GM18505 (cell line): Measurements from ENCODE around the gene RFPL3.

Experiments
- ATAC-seq: cut with Tn5 transposase; IDR thresholded peaks from one replicate; pipeline ENCODE4 v1.9.1; 2021; ENCODE audit not compliant: unreplicated experiment
- POLR2A ChIP-seq: IDR thresholded peaks from 4 replicates; pipeline ENCODE4 v1.6.1; 2011; ENCODE audit warnings: borderline replicate concordance; ENCODE audit not compliant: insufficient read depth, insufficient read length; ENCODE audit errors: extremely low read depth

RFPL3 gene

DNA sequence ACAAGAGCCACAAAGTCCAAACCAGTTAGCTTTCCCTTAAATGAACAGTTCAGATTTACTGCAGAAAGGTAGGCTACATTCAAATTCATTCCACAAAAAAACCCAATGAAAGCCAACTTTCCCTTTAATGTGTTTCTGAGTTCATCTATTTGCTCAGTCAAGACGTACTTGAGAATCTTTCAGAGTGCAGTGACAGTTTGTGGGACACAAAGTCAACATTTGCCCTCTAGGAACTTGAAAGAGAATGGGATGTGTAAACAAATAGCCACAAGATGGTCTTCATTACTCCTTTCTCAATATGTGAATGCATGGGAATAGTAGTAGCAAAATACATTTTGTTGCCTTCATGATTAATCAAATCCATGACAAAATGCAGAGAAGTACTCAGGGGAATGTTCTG, 38.6 kb downstream of the RFPL3 start:
- TF ChIP-seq POLR2A = no peak
- no peak for ATAC-seq

DNA sequence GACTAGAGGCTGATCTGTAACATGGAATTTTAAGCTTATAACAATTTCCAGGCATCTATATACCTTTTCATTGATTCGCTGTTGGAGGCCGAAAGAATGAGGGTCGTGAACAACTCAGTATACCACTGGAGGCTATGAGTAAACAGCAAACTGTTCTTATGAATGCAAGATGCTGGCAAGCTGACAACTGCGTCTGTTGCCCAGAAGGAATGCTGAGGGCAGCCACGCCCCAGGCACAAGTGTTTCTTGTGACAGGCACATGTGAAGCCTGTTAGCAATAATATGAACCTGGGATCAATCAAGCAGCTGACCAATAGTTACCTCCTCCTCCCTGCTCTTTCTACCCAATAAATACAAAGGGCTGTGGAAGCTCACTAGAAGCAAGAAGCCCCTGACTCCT, 39.1 kb downstream of the RFPL3 start:
- no peak for ATAC-seq
- TF ChIP-seq POLR2A = no peak

DNA sequence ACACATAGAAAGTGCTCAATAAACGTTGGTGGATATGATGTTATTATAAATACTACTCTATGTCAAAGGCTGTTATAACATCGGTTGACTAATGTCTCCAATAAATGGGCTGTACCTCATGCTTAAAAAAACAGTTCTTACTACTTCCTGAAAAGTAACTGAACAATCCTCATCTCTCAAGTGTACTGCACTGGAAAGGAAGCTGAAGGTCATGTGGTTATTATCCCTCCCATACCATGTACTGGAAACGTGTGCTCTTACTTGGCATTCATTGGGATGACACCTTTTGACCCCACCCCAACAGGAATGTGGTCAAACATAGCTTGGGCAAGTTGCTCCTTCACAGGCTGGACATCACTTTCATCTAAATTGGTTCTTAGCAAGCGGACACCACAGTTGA, 43.8 kb downstream of the RFPL3 start:
- ATAC-seq = no peak
- no peak for TF ChIP-seq POLR2A

DNA sequence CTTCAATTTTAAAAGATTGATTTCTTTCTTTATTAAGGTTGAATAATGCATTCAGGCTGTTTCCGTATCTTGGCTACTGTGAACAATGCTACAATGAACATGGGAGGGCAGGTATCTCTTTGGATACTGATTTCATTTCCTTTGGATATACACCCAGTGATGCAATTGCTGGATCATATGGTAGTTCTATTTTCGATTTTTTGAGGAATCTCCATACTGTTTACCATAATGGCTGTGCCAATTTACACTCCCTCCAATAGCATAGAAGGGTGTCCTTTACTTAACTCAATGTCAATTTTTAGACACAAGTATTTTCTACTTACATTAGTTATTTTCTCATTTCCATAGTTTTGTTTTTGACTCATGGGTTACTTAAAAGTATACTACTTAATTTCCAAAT, 46.4 kb downstream of the RFPL3 start:
- ATAC-seq = no peak

DNA sequence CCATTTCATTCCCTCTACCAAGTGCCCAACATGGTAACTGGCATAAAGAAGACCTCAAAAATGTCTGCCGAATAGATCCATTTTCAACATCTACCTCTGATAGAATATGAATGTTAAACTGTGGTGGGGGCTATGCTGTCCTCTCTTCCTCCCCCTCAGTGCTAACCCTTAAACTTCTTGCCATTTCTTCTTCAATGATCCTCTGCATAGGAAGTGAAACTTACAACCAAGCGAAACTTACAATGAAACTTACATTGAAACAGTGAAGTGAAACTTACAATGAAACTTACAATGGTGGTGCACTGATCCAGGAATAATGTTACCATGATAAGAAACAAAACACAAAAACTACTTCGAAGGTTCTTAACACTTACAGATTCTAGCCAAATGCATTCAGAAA, 49.6 kb downstream of the RFPL3 start:
- no peak for ATAC-seq
- TF ChIP-seq POLR2A = no peak

More for the DNA sequence above, 46.4 kb downstream of the RFPL3 start:
- no peak for TF ChIP-seq POLR2A

DNA sequence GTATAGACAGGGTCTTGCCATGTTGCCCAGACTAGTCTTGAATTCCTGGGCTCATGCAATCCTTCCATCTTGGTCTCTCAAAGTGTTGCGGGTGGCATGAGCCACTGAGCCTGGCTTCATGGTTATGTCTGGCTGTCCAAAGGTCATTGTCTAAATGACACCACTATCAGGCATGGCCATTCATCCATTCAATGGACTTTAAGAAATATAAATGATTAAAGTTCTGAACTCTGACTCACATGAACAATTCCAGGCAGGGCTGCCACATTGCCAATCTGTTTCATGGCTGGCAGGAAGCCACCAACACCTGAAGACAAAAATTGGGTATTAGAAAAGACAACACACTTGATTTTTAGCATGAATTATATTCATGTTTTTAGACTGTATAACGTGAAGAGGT, 50.3 kb downstream of the RFPL3 start:
- ATAC-seq = no peak
- no peak for TF ChIP-seq POLR2A

DNA sequence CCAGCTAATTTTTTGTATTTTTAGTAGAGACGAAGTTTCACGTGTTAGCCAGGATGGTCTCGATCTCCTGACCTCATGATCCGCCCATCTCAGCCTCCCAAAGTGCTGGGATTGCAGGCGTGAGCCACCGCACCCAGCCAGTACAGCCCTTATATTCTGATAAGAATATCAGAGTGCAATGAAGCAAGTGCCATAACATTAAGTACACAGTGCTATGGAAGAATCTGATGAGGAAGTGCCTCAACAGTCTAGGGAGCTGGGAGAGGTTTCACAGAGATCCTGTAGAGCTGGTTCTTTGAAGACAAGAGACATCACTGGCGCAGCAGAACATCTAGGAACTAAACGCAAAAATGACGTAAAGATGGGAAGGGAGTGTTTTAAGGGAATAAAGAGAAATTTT, 52.3 kb downstream of the RFPL3 start:
- no peak for TF ChIP-seq POLR2A
- ATAC-seq = no peak

DNA sequence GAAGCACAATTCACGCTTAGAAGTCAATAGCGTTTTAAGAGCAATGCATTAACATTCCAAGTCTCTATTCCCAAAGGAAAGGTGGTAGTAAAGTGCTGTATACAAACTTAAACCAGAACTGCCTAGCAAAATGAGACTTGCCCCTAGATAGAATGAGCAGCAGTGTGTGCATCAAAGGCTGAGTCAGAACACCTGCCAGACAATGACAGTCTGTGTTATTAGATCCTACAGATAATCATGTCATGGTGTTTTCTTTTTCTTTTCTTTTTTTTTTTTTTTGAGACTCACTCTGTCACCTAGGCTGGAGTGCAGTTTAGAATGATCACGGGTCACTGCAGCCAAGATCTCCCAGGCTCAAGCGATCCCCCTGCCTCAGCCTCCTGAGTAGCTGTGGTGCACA, 52.8 kb downstream of the RFPL3 start:
- ATAC-seq = no peak

More for the DNA sequence above, 52.8 kb downstream of the RFPL3 start:
- TF ChIP-seq POLR2A = no peak
